Testis (tissue), 2 donors: ENCODE measurements around the gene IRX3.

Experiments
- CTCF ChIP-seq, 3 experiments: fragments of 450-650 bp in 2 of 3; fragments of 200-600 bp in 1 of 3; sonication (generic) in 1 of 3; IDR thresholded peaks; one replicate each; pipeline ENCODE4 v1.5.1; 2016 to 2019; ENCODE audit warnings: antibody characterized with exemption in 3 of 3, mild to moderate bottlenecking in 2 of 3, moderate library complexity in 1 of 3
- POLR2A ChIP-seq: fragments of 450-650 bp; IDR thresholded peaks from one replicate; pipeline ENCODE4 v1.6.1; 2017; ENCODE audit warnings: antibody characterized with exemption, mild to moderate bottlenecking, moderate library complexity

- TF ChIP-seq POLR2A (no peak), CTCF (IDR thresholded peaks at IDR 0.05) (no peak)
These were observed 44.8 kb upstream of the IRX3 start for GRCh38 chr16:54331241-54332002.
